WI38 (cell line): ENCODE measurements around the gene LRRC19.

Experiments
- H3K4me3 ChIP-seq: 2 replicates; pipeline ENCODE4 v1.5.1; 2011; ENCODE audit warnings: low read depth, mild to moderate bottlenecking, control low read depth, low read length
- TF ChIP-seq, protein P1 (sequence below): IDR thresholded peaks from 2 replicates; pipeline ENCODE4 v1.5.1; 2012; ENCODE audit warnings: low read depth, mild to moderate bottlenecking, control low read depth, low read length

LRRC19 gene

DNA sequence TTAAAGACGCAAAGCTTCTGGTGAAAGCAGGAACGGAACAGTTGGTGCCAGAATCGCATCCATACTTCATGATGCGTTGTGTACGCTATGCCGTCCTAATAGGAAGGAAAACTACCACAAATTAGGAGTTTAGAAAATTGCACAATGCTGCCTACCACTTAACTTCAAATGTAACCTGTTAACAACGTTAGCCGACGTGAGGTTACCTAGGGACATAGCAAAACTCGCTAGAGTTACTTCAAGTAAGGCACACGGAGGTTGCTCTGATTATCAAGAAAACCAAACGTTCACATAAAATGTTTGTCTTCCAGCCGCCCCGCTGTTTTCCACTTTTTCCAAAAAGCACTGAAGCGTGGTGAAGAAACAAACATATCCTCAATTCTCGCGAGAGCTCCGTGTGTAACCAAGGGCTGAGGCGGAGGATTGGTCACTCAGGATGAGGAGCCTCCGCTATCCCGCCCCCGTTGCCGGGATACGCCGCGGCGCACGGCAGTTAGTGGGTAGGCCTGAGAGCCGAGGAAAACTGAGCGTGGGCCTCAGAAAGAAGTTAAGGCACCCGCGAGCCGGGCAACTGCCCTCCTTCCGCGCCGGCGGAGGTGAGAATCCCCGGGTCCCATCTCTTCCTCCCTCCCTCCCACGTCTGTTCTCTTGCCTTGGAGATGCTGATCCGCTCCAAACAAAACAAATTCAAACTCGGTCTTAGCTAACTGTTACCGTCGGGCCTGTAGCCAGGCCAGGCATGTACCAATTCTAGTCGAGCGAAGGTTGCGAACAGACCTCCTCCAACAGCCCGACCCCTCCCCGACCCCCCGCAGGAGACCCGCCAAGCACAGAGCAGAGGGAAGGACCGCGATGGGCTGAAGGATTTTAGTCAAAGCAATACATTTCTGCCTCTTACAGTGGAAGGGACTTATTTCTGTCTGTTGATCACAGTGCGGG lies 49.3 kb downstream of the LRRC19 start, which contains the start of gene IFT74:
Gene IFT74, plus strand, starts transcription at position 492 of the 939 bp plus-strand sequence. CDS start 5,556 bp downstream, outside the sequence.
- TF ChIP-seq, protein P1, sequence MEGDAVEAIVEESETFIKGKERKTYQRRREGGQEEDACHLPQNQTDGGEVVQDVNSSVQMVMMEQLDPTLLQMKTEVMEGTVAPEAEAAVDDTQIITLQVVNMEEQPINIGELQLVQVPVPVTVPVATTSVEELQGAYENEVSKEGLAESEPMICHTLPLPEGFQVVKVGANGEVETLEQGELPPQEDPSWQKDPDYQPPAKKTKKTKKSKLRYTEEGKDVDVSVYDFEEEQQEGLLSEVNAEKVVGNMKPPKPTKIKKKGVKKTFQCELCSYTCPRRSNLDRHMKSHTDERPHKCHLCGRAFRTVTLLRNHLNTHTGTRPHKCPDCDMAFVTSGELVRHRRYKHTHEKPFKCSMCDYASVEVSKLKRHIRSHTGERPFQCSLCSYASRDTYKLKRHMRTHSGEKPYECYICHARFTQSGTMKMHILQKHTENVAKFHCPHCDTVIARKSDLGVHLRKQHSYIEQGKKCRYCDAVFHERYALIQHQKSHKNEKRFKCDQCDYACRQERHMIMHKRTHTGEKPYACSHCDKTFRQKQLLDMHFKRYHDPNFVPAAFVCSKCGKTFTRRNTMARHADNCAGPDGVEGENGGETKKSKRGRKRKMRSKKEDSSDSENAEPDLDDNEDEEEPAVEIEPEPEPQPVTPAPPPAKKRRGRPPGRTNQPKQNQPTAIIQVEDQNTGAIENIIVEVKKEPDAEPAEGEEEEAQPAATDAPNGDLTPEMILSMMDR = no peak
- H3K4me3 ChIP-seq = peak within 1 kb of the TSS; percentile 78

DNA sequence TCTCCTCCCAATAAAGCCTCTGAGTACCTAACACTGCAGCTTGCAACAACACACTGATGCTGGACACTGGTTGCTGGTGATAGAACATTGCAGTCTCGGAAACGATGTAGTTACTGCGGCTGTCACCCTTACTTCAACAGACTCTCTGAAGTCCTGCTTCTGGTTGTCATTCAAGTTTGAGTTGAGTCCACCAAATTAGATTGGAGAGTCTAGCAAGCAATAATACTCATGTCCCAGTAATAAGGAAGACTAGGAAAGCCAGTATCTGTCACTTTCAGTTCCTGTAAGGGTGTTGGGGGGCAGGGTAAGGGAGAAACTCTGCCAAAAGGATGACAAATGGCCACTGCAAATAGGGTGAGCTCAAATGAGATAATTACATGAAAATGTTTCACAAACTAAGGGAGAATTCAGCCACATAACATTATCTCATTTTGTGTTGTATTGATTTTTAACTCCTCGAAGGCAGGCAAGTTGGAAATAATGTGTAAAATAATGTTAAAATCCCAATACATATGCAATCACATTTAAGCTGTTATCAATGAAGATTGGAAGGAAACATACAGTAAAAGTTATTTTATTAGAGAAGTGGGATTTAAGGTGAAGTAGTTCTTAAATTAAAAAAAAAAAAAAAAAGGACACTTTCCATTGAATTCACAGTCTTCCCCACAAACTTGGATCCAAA lies 50.1 kb downstream of the LRRC19 start:
- peak overlapping the region; percentile 78 for H3K4me3 ChIP-seq
- TF ChIP-seq, protein P1 = no peak

DNA sequence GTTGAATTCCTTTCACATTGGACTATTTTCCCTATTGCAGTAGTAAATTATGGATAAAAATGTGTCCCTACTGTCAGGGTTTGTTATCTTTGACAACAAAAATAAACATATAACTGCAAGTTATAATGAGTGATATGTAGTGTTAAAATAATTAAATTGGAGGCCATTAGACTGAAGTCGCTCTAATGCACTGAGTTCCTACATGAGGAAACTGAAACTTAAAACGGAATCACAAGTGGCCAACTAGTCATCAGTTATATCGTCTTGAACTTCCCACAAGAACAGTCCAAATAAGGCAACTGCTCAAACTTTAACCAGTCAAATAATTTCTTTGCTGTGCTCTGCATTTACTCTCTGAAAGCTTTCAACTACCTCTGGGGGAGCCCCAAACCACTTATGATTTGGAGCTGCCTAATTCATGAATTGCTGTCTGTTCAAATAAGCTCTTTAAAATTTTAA lies 51.4 kb downstream of the LRRC19 start:
- no peak overlapping the region for H3K4me3 ChIP-seq
- TF ChIP-seq, protein P1 = no peak

DNA sequence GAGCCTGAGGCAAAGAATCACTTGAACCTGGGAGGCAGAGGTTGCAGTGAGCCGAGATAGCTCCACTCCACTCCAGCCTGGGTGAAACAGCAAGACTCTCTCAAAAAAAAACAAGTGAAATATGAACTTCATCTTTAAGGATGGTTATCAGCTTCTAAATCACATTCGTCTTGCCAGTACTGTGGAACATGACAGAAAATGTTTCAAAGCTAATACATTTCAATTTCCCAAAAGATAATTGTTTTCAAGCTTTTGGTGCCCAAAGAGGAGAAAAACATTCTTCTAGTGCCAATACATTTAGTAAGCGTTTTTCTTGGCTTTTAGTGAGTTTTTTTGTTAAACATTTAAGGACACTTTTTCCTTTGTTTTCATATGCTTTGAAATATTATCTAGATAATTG lies 53.7 kb downstream of the LRRC19 start:
- no peak overlapping the region for H3K4me3 ChIP-seq
- TF ChIP-seq, protein P1 = no peak

DNA sequence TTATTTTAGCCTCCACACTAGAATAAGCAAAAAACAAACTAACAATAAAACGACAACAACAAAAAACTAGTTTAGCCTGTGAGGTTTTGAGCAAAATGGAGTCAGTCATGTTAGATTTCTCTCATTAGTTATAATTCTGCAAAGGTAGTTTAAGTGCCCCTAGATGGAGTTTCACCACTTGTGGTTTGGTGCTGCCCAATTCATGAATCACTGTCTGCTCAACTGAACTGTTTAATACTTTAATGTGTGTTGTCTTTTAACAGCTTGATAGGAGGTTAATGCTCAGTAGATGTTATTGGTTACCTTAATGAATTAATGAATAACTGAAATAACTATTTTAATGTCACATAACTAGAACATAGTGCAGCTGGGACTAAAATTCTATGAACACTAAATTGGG lies 55.0 kb downstream of the LRRC19 start:
- no peak overlapping the region for H3K4me3 ChIP-seq
- TF ChIP-seq, protein P1 = no peak

DNA sequence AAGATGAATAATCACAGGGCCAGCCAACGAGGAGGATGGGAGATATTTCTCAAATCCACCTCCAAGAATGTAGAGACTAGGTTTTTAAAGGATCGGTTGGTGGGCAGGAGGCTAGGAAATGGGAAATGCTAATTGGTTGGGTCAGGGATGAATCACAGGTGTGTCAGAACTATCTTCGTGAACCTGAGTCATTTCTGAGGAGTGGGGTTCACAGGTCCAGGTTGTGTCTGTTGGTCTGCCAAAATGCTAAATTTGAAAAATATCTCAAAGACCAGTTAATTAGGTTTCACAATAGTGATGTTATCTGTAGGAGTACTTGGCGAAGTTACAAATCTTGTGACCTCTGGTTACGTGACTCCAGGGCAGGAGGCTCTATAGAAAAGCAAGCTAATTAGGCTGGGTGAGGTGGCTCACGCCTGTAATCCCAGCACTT lies 55.8 kb downstream of the LRRC19 start:
- TF ChIP-seq, protein P1 = no peak
- no peak overlapping the region for H3K4me3 ChIP-seq
